Thyroid gland (tissue), 4 donors: ENCODE data around the gene DIP2C.

Experiments used
- POLR2A ChIP-seq, 2 donors: fragments of 450-650 bp; IDR thresholded peaks; one replicate each; pipeline ENCODE4 v1.6.1; 2017; ENCODE audit warnings: antibody characterized with exemption in 2 of 2, mild to moderate bottlenecking in 2 of 2, moderate library complexity in 1 of 2
- TF ChIP-seq, protein P1 (sequence below), 6 experiments: fragments of 200-600 bp in 3 of 6; fragments of 450-650 bp in 3 of 6; sonication (generic) in 3 of 6; IDR thresholded peaks; one replicate each; pipeline ENCODE4 v1.5.1; 2016 to 2019; ENCODE audit warnings: antibody characterized with exemption in 6 of 6, mild to moderate bottlenecking in 2 of 6, inconsistent platforms in 1 of 6, moderate library complexity in 1 of 6

DNA sequence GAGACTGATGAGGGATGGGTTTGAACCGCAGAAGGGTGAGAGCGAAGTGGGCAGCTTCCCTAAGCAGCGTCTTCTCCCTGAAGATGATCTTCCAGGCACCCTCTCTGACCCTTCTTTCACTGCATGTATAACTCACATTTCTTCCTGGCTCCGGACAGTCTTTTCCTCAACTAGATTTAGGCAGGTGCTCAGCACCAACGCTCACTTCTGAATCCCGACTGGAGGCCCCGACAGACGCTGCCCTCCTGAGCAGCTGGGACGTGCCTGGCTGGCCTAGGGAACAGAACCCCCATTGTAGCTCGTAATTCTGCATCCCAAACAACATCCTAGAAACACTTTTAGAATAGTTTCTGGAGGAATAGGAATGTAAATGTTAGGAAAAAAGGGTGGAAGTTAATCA lies 206.6 kb downstream of the DIP2C start:
- TF ChIP-seq, protein P1, sequence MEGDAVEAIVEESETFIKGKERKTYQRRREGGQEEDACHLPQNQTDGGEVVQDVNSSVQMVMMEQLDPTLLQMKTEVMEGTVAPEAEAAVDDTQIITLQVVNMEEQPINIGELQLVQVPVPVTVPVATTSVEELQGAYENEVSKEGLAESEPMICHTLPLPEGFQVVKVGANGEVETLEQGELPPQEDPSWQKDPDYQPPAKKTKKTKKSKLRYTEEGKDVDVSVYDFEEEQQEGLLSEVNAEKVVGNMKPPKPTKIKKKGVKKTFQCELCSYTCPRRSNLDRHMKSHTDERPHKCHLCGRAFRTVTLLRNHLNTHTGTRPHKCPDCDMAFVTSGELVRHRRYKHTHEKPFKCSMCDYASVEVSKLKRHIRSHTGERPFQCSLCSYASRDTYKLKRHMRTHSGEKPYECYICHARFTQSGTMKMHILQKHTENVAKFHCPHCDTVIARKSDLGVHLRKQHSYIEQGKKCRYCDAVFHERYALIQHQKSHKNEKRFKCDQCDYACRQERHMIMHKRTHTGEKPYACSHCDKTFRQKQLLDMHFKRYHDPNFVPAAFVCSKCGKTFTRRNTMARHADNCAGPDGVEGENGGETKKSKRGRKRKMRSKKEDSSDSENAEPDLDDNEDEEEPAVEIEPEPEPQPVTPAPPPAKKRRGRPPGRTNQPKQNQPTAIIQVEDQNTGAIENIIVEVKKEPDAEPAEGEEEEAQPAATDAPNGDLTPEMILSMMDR (IDR thresholded peaks at IDR 0.05): no peak
- no peak for TF ChIP-seq POLR2A (IDR thresholded peaks at IDR 0.05)
